GM04504 (cell line): ENCODE data around the gene PHF1.
"Not testable (repeated sequence)": the region's sequence is repeated elsewhere in the genome, so short reads cannot be mapped to it uniquely, and the experiment has no call there.

ENCODE experiments used
- DNase-seq: peaks from one replicate; pipeline ENCODE4 v3.0.0-alpha.2; 2012; ENCODE audit warnings: low read depth

The PHF1 gene

GRCh38 chr6:33391922-33392594, 18.8 kb upstream of the PHF1 start:
- DNase-seq, result no peak

GRCh38 chr6:33392595-33392948, 18.2 kb upstream of the PHF1 start:
- no peak for DNase-seq

- no peak for DNase-seq
Measured at GRCh38 chr6:33392979-33393378, 17.8 kb upstream of the PHF1 start.

- DNase-seq, result no peak
Measured at GRCh38 chr6:33397541-33397940, 13.3 kb upstream of the PHF1 start.

DNA sequence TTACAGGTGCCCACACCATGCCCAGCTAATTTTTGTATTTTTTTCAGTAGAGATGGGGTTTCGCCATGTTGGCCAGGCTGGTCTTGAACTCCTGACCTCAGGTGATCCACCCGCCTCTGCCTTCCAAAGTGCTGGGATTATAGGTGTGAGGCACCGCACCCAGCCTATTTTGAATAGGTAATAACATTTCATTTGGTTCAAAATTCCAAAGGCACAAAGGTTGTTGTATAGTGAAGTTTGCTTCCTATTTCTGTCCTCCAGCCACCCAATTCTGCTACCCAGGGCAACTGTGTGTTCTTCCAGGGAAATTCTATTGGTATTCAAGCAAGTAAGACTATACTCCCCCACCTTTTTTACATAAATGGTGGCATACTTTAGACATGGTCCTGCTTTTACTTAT, 12.2 kb upstream of the PHF1 start:
- not testable (repeated sequence) for DNase-seq

DNA sequence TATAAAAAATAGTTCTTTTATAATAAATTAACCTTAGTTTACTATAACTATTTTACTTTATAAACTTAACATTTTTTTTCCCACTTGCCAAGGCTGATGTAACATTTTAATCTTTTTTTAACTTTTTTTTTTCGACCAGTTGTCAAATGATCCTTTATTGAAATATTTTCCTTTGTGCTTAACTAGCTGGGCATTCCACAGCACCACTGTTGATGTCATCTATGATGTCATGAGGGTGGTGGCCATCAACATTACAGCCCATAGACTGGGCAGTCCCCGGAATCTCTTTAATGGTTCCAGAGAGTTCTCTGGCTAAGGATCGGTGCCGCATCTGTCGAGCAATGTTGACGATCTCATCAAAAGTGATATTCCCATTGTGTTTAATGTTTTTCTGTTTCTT, 10.9 kb upstream of the PHF1 start:
- DNase-seq, result not testable (repeated sequence)

DNA sequence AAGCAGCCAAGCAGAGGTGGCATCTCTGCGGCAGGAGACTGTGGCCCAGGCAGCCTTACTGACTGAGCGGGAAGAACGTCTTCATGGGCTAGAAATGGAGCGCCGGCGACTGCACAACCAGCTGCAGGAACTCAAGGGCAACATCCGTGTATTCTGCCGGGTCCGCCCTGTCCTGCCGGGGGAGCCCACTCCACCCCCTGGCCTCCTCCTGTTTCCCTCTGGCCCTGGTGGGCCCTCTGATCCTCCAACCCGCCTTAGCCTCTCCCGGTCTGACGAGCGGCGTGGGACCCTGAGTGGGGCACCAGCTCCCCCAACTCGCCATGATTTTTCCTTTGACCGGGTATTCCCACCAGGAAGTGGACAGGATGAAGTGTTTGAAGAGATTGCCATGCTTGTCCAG, 5.9 kb upstream of the PHF1 start:
- no peak for DNase-seq

DNA sequence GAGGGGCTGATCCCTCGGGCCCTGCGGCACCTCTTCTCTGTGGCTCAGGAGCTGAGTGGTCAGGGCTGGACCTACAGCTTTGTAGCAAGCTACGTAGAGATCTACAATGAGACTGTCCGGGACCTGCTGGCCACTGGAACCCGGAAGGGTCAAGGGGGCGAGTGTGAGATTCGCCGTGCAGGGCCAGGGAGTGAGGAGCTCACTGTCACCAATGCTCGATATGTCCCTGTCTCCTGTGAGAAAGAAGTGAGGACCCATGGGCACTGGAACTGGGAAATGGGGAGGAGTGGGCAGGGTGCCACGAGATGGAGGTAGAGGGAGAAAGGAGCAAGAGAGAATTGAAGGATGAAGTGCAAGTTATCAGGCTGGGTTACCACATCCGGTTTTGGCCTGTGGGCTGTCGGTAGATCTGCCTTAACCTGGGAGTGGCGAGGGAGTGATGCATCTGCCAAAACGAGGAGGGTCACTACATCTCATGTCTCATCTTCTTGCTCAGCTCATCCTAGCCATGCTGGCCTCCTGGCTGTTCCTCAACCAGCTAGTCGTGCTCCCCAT, 5.4 kb upstream of the PHF1 start:
- DNase-seq, result no peak

GRCh38 chr6:33406126-33406525, 4.7 kb upstream of the PHF1 start:
- DNase-seq, result no peak

DNA sequence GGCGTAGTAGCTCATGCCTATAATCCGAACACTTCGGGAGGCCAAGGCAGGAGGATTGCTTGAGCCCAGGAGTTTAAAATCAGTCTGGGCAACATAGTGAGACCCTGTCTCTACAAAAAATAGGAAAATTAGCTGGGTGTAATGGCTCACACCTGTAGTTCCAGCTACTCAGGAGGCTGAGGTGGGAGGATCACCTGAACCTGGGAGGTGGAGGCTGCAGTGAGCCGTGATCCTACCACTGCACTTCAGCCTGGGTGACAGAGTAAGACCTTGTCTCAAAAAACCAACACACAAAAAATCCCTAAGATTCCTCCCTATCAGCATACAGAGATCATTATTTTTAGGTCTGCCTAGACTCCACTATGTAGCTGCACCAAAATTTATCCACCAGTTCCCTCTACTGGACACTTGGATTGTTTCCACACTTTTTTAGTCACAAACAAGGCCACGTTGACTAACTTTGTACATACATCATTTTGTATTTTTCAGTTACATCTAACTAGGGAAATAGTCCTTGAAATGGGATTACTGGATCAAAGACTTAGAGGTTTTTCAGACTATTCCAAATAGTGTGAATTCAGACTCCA, 3.6 kb upstream of the PHF1 start:
- no peak for DNase-seq

DNA sequence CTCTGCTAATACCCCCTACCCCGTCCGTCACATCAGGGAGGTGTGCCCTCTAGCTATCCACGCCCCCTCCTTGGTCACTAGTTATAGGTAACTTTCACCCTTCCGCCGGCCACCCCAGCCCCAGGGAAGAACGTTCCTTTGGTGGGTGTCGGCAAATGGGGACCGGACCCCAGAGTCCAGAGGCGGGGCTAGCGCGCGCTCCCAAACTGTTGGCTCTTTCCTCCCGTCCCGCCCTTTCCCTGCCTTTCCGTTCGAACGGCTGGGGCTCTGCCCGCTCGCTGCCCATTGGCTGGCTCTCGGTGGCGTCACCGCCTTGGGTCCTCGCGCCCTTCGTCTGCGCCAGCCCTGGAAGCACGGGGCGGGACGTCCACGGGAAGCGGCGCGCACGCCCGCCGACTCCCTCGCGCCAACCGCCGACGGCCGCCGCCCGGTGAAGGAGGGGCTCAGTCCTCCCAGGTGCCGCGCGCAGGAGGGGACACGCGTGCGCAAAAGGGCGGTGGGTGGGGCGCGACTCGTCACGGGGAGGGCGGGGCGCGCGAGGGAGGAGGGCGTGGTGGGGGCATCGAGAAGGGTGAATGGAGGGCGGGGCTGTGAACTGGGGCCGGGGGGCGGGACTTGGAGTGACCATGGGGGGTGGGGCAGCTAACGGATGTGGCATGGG, 634 bp upstream of the PHF1 start:
- peak; percentile 97 for DNase-seq

DNA sequence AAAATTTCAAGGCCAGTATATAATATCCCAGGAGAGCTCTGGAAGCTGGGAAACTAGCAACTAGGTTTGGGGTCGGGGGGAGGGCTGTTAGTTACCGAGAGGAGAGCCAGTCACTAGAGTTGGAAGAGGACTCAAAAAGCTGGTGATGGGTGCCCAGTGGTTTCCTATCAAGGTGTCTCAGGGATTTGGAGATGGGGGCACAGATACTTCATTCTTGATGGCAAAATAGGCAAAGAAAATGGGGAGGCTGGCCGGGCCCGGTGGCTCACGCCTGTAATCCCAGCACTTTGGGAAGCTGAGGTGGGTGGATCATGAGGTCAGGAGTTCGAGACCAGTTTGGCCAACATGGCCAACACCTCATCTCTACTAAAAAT, 805 bp downstream of the PHF1 start:
- DNase-seq, result no peak

DNA sequence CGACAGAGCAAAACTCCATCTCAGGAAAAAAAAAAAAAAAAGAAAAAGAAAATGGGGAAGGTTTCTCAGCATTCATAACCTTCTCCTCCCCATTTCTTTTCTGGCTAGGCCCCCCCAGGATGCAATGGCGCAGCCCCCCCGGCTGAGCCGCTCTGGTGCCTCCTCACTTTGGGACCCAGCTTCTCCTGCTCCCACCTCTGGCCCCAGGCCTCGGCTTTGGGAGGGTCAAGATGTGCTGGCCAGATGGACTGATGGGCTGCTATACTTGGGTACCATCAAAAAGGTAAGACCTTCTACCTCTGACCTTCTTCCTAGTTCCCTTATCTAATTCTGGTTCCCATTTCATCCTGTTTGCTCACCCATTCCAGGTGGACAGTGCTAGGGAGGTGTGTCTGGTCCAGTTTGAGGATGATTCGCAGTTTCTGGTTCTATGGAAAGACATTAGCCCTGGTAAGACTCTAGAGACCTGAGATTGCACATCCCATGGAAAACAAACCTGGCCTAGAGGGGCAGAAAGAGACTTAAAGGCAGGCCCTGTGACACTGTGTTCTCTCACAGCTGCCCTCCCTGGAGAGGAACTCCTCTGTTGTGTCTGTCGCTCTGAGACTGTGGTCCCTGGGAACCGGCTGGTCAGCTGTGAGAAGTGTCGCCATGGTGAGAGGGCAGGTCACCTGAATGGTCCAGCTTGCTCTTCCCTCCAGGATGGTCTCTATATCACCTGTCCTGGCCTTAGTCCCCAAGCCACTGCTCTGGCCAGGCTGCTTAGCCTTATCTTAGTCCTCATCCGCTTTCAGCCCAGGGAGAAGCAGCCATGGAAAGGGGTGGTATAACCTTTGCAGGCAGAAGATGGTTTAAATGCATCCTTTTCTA, 1.6 kb downstream of the PHF1 start:
- no peak for DNase-seq

DNA sequence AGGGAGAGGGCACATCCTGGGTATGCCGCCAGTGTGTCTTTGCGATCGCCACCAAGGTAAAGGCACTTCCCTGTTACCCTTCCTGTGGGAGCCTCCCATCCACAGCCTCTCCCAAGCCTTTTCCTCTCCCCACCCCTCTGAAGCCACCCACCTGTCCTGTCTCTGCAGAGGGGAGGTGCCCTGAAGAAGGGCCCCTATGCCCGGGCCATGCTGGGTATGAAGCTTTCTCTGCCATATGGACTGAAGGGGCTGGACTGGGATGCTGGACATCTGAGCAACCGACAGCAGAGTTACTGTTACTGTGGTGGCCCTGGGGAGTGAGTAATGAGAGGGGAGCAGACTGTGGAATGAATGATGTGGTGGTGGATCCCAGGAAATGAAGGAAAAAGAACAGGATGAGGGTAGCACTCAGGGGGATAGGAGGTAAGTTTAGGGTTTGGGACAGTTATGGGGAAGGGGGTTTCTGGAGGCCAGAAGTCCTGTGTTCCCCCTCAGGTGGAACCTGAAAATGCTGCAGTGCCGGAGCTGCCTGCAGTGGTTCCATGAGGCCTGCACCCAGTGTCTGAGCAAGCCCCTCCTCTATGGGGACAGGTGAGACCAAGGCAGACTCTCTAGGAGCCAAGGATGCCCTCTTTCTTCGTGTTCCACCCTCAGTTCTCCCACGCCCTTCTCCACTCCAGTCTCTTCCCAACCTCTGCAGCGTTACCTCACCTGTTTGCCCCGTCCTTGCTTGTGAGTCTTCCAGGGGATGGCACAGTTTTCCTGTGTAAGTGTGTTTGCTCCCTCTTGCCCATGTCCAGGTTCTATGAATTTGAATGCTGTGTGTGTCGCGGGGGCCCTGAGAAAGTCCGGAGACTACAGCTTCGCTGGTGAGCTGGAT, 2.7 kb downstream of the PHF1 start:
- DNase-seq, result no peak

GRCh38 chr6:33414592-33415271, 3.9 kb downstream of the PHF1 start:
- DNase-seq, result no peak

DNA sequence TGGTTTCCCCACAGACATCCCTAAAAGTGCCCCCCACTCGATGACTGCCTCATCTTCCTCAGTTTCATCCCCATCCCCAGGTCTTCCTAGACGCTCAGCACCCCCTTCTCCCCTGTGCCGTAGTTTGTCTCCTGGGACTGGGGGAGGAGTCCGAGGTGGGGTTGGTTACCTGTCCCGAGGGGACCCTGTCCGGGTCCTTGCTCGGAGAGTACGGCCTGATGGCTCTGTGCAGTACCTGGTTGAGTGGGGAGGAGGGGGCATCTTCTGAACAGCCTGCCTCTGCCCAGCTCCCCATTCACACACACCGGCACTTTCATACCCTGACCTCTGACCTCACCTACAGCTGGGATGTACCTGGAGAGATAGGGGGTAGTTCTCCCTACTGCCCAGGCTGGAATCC, 5.0 kb downstream of the PHF1 start:
- DNase-seq, result no peak

GRCh38 chr6:33416386-33417127, 5.7 kb downstream of the PHF1 start:
- no peak for DNase-seq

- DNase-seq, result peak; percentile 58
Measured at GRCh38 chr6:33417128-33417902, 6.5 kb downstream of the PHF1 start.

DNA sequence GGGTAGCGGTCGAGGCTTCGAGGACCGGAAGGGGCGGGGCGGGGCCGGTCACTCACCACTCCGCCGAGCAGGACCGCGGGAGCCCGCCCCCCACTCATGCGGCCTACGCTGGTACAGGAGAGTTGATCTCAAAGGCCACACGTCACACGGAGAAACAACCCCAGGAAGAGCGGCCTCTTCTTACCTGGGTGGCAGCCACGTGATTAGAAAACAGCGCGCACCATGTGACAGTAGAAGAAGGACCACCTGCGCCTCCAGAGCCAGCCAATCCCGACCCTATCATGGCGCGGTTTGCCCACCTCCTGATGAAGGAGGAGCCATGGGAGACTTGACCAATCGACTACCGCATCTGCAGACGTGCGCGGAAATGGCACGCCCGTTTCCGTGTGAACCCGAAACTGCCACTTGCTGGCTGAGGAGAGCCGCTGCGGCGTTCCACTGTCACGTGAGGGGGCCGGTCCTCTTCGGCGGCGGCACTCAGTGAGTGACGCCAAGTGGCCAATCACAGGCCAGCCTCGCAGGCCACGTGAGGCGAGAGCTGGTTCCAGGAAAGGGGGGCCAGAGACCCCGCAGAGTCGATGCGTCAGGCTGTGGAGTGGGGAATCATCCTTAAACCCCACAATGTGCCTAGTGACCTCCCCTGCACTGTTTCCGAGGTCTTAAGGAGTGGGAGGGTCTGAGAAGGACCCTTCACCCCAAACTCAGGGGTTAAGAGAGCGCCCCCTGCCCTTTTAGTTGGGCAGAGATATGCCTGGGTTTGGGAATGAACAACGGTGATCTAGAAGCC, 7.3 kb downstream of the PHF1 start, which contains the start of gene CUTA:
CUTA (minus strand) TSS at position 205 of the 787 bp plus-strand sequence; CDS start at position 98, 107 bp downstream.
- peak; percentile 99 for DNase-seq
